NCI-H2029 treated with DMSO at 0.1 percent for 48 hours (cell line): ENCODE measurements around the gene OR4D9.
"Not testable (repeated sequence)": the region's sequence is repeated elsewhere in the genome, so short reads cannot be mapped to it uniquely, and the experiment has no call there.

Source experiments
- DNase-seq: peaks from one replicate; lab custom pipeline; 2025; lab: John Stamatoyannopoulos, UW

The OR4D9 gene

DNA sequence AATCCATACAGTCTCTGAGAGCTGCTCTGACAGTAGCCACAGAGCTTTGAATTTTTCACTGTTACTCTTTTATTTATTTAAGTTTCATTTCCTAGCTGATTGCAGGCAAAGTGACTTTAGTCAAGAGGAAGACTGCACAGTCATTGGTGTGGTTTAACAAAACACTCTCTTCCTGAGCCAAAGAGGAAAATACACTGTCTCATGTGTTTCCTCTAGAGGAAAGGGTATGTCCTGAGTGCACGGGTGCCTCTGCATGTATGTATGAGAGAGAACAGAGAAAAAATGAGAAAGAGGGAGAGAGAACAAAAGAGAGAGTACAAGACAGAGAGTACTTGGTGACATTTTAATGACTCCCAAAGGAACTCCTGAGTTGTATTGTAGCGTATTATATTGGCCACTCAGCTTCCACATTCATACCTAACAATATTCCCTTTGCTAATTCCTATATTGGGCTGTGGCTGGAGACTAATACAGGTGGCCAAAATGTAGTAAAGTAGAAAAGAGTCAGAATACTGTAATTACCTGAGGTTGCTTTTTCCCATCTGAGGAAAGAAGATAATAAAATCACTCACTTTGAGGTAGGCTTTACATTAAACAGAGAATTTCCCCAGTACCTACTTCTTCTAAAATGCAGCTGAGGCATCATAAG lies at the start of gene OR4D9:
OR4D9 (plus strand) TSS at position 599 of the 649 bp plus-strand sequence. CDS start 3,374 bp downstream, outside the sequence.
- DNase-seq = no peak

DNA sequence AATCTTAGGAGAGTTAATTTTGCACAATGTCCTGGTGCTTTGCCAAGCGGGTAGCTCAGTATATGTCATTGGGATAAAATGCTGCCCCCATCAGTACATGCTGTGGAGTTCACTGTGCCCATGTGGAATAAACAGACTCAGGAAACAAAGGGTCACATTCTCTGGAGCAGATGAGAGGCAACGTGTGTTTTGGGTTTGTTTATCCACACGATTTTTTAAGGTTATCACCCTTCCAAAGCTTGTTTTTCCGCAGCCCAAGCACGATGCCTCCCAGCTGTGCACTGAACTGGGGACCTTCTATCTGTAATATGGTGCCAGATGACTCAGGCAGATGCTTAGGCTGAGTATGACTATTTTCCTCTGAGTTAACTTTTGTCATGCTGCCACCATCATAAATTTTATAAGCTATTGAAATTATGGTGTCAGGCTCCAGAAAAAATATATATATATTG lies 48.1 kb upstream of the OR4D9 start:
- DNase-seq = no peak

GRCh38 chr11:59473015-59473414 lies 38.3 kb upstream of the OR4D9 start, which contains the start of gene OR4D10:
Gene OR4D10 (plus strand): TSS chr11:59473315. CDS start chr11:59477430, 4,115 bp downstream.
- no peak for DNase-seq

DNA sequence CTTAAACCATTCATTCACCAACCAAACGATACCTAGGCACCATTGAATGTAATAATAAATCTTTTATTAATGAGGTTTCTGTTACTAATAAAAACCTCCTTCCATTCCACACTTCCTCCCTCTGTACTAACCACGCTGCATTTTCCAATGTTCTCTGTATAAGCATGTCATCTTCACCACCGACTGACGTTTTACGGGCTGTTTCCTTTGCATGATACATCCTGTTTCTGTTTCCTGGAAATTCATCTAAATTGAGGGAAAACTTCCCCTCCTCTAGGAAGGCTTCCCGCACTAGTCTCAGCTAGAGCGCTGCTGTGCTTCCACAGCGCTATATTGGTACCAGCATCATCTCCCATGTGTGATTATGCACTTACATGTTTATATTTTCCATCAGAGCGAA lies 36.2 kb upstream of the OR4D9 start:
- DNase-seq = no peak

GRCh38 chr11:59479906-59480305 lies 31.4 kb upstream of the OR4D9 start:
- no peak for DNase-seq

DNA sequence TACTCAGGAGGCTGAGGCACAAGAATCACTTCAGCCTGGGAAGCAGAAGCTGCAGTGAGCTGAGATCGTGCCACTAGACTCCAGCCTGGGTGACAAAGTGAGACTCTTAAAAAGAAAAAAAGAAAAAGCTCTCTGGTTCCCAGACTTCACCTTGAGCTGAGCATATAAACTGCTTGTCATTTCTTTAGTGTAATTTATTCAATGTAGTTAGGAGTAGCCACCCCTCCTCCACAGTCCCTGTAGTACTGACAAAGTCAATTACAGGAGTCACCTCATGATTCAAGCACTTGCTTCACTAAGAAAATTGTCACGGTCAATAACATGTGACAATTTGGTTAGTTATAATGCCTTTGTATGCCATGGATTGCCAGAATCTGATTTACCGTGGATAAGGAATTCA lies 31.0 kb upstream of the OR4D9 start:
- DNase-seq = no peak

DNA sequence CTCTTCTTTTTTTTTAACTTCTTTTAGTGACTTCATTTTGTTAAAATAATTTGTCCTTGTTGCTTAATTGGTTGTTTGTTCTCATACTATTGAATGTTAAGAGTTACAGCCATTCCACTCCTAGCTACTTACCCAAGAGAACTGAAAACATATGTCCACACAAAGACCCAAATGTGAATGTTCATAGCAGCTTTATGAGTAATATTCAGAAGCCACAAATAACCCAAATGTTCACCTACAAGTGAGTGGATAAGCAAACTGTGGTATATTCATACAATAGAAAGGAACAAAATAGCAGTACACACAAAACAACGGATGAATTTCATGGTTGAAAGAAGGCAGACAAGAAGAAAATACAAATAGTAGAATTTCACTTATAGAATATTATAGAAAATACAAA lies 9.4 kb upstream of the OR4D9 start:
- no peak for DNase-seq

GRCh38 chr11:59503276-59503675 lies 8.1 kb upstream of the OR4D9 start, which contains the start of gene OR4D11:
Gene OR4D11 (plus strand): TSS chr11:59503576. CDS start chr11:59503576, 0 bp downstream.
- DNase-seq = no peak

GRCh38 chr11:59511675-59512074 lies 336 bp downstream of the OR4D9 start:
- no peak for DNase-seq

DNA sequence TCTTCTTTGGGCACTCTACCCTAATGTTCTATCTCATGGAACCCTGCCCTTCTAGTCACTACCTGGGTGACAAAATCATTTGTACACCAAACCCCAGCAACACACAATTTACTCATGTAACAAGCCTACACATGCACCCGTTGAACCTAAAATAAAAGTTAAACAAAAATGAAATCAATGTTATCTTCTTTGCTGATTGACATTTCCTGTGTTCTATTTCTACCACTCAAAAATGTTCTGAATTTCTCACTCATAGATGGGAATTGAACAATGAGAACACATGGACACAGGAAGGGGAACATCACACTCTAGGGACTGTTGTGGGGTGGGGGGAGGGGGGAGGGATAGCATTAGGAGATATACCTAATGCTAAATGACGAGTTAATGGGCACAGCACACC lies 8.8 kb downstream of the OR4D9 start:
- DNase-seq = not testable (repeated sequence)

- no peak for DNase-seq
Measured at GRCh38 chr11:59520741-59521140, 9.4 kb downstream of the OR4D9 start.

- DNase-seq = no peak
Measured at GRCh38 chr11:59523541-59523940, 12.2 kb downstream of the OR4D9 start.

GRCh38 chr11:59528711-59529110 lies 17.4 kb downstream of the OR4D9 start:
- no peak for DNase-seq

DNA sequence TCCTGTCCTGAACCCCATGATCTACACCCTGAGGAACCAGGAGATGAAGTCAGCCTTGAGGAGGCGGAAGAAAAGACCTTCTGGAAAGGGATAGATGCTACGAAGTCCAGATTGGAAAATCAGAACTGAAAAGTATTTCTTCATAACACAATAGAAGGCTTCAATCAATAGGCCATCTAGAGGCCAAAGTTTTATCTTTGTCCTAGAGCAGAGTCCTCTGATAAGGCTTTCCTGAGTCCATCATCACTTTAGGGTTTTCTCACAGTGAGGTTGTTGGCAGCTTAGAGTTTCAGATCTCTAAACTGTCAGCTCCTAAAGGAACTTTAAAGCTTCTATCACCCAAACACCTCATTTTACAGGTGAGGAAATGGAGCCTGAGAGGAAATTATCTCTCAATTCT lies 21.3 kb downstream of the OR4D9 start:
- no peak for DNase-seq

- DNase-seq = no peak
Measured at GRCh38 chr11:59534676-59535075, 23.3 kb downstream of the OR4D9 start.

- no peak for DNase-seq
Measured at GRCh38 chr11:59542142-59542810, 30.9 kb downstream of the OR4D9 start.

GRCh38 chr11:59543713-59544112 lies 32.4 kb downstream of the OR4D9 start:
- DNase-seq = not testable (repeated sequence)

- DNase-seq = no peak
Measured at GRCh38 chr11:59544869-59545178, 33.5 kb downstream of the OR4D9 start.

DNA sequence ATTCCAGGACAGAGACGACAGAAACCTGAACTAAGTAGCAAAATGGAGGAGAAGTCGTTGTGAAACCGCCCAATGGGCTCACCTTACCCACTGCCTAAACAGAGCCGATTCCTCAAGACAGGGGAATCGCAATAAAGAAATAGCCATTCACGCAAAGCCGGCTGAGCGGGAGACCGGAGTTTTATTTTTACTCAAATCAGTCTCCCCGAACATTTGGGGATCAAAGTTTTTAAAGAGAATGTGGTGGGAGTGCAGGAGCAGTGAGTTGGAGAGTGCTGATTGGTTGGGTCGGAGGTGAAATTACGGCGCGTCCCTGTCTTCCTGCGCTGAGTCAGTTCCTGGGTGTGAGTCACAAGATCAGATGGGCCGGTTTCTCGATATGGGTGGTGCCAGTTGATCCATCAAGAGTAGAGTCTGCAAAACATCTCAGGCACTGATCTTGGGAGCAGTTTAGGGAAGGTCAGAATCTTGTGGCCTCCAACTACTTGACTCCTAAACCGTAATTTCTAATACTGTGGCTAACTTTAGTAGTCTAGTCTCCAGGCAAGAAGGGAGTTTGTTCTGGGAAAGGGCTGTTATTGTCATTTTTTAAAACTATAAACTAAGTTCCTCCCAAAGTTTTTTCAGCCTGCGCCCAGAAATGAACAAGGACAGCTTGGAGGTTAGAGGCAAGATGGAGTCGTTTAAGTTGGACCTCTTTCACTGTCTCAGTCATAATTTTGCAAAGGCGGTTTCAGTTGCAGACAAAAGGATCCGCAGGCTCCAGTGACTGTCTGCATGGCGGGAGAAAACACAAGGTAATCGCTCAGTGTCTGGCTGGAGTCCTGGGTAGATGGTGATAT lies 34.1 kb downstream of the OR4D9 start:
- DNase-seq = no peak

GRCh38 chr11:59547605-59548308 lies 36.4 kb downstream of the OR4D9 start:
- DNase-seq = not testable (repeated sequence)

DNA sequence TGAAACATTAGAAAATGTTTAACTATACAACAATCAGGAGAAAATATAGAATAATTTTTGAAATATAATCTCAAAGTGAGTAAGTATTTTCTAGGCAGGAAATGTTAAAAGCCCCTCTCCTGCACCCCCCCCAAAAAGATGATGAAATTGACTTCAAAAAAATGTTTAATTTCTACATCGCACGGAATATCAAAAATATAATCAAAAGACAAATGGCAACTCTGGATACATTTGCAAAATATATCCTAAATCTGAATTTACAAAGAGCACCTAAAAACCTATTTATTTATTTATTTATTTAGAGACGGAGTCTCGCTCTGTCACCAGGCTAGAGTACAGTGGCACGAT lies 36.9 kb downstream of the OR4D9 start:
- no peak for DNase-seq

- DNase-seq = peak; percentile 87
Measured at GRCh38 chr11:59550368-59550841, 39.1 kb downstream of the OR4D9 start.
